NCI-H2029 (cell line): ENCODE measurements around the gene SRCIN1.

Source experiments
- DNase-seq: peaks from one replicate; lab custom pipeline; 2025; lab: John Stamatoyannopoulos, UW

SRCIN1 gene

GRCh38 chr17:38482039-38482699, 123.6 kb downstream of the SRCIN1 start:
- peak; percentile 61 for DNase-seq
